Activated T-cell treated with anti-CD3 and anti-CD28 coated beads, Interleukin-2, amount 50 U/mL, for 24 hours (primary cell): Measurements from ENCODE around the gene CEP135.
A peak's percentile ranks its signal among the peaks of the same experiment; 100 is the strongest.

Experiments used
- DNase-seq: peaks from one replicate; pipeline ENCODE4 v3.0.0-alpha.2; 2020
- H3K27ac Mint-ChIP-seq: 2 replicates; pipeline ENCODE4 v1.8.0; 2020; ENCODE audit warnings: mild to moderate bottlenecking, mixed read lengths
- H3K27me3 Mint-ChIP-seq: 2 replicates; pipeline ENCODE4 v1.8.0; 2020; ENCODE audit warnings: mixed read lengths
- H3K36me3 Mint-ChIP-seq: 2 replicates; pipeline ENCODE4 v1.8.0; 2020; ENCODE audit warnings: low read depth, mixed read lengths
- H3K4me1 Mint-ChIP-seq: 2 replicates; pipeline ENCODE4 v1.8.0; 2020; ENCODE audit warnings: low read depth, mixed read lengths
- H3K4me3 Mint-ChIP-seq: 2 replicates; pipeline ENCODE4 v1.8.0; 2020; ENCODE audit warnings: mild to moderate bottlenecking, moderate library complexity, mixed read lengths
- H3K9me3 Mint-ChIP-seq: 2 replicates; pipeline ENCODE4 v1.8.0; 2020; ENCODE audit warnings: mixed read lengths

The CEP135 gene, protein sequence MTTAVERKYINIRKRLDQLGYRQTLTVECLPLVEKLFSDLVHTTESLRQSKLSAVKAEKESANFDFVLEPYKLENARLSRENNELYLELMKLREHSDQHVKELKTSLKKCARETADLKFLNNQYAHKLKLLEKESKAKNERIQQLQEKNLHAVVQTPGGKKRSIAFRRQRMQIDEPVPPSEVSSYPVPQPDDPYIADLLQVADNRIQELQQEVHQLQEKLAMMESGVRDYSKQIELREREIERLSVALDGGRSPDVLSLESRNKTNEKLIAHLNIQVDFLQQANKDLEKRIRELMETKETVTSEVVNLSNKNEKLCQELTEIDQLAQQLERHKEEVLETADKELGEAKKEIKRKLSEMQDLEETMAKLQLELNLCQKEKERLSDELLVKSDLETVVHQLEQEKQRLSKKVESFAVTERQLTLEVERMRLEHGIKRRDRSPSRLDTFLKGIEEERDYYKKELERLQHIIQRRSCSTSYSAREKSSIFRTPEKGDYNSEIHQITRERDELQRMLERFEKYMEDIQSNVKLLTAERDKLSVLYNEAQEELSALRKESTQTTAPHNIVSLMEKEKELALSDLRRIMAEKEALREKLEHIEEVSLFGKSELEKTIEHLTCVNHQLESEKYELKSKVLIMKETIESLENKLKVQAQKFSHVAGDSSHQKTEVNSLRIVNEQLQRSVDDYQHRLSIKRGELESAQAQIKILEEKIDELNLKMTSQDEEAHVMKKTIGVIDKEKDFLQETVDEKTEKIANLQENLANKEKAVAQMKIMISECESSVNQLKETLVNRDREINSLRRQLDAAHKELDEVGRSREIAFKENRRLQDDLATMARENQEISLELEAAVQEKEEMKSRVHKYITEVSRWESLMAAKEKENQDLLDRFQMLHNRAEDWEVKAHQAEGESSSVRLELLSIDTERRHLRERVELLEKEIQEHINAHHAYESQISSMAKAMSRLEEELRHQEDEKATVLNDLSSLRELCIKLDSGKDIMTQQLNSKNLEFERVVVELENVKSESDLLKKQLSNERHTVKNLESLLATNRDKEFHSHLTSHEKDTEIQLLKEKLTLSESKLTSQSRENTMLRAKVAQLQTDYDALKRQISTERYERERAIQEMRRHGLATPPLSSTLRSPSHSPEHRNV

DNA sequence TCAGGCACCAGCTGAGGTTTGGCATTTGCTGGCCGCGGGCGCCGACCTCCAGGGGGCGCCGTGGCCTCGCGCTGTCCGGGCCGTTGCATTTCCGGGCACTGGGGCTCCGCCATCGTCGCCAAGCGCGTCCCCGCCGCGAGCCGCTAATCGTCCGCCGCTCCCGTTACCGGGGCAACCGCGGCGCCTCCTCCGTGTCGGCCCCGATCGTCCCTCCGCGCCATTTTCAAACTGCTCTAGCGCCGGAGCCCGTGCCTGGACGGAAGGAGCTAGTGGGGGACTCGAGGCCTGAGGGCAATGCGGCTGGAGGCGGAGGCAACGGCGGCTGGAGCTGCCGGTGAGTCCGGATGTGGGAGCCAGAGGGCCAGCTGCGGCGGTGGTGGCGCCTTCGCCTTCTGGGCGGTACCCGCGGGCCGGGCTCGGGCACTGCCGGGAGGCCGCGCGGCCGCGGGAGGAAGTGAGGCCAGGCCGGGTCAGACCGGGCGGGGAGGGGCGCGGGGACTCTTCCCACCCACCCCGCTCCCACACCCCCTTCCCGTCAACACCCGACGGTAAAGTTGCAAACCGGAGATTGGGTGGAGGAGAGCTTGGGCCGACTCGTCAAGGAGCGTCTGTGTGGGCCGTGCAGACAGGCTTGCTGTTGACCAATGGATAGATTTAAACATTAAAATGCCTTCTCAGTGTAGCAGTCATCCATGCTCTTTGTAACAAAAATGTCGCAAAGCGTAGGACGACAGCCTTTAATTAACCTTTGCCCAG is at the start of gene CEP135:
Gene CEP135 (plus strand): TSS at position 220 of the 756 bp plus-strand sequence. CDS start 3,186 bp downstream, outside the sequence.
- H3K27me3 Mint-ChIP-seq: no peaks in the 10 kb centered on the region
- peak; percentile 96 for DNase-seq
- peak within 1 kb of the TSS; percentile 86 for H3K4me3 Mint-ChIP-seq
- peaks cover 28% of the 10 kb centered on the region for H3K36me3 Mint-ChIP-seq
- peak within 1 kb of the TSS; percentile 87 for H3K27ac Mint-ChIP-seq
- H3K4me1 Mint-ChIP-seq: peaks cover 47% of the 10 kb centered on the region
- no peaks in the 10 kb centered on the region for H3K9me3 Mint-ChIP-seq

DNA sequence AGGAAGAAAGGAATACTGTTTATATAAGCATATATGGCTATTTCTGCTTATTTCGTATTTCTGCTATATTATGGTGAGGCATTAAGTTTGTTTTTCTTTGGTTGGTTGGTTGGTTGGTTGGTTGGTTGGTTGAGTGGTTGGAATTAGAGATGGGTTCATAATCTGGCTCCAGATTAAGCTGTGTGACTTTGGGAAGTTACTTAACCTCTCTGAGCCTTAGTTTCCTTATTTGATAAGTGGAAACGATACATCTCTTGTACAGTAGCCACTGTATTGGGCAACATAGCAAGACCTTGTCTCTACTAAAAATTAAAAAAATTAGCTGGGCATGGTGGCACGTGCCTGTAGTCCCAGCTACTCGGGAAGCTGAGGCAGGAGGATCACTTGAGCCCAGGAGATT is 46.1 kb upstream of the CEP135 start:
- H3K27ac Mint-ChIP-seq: no peak overlapping the region
- H3K4me3 Mint-ChIP-seq: no peak overlapping the region
- peaks cover 58% of the 10 kb centered on the region for H3K36me3 Mint-ChIP-seq
- H3K9me3 Mint-ChIP-seq: no peaks in the 10 kb centered on the region
- H3K27me3 Mint-ChIP-seq: no peaks in the 10 kb centered on the region
- DNase-seq: no peak
- peaks cover 34% of the 10 kb centered on the region for H3K4me1 Mint-ChIP-seq

DNA sequence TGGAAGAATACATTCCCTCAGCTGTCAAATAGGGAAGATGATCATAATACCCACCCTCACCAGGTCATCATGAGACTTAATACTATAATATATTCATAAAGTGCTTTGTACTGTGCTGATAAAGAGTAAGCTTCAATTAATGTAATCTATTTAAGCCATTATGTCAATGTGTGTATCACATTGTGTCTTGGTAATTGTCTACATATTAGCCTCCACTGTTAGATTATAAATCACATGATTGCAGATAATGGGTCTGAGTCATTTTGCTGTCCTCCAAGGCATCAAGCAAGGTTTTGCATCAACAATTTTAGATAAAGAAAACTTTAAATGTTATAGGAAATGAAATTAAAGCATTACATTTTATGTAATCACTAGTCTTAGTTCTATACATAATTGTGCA is 45.2 kb upstream of the CEP135 start:
- Mint-ChIP-seq H3K4me3 (no peak overlapping the region), H3K27me3 (no peaks in the 10 kb centered on the region), H3K27ac (peak overlapping the region; percentile 12), H3K36me3 (peaks cover 53% of the 10 kb centered on the region), H3K4me1 (peaks cover 37% of the 10 kb centered on the region), H3K9me3 (no peaks in the 10 kb centered on the region)
- DNase-seq: no peak

DNA sequence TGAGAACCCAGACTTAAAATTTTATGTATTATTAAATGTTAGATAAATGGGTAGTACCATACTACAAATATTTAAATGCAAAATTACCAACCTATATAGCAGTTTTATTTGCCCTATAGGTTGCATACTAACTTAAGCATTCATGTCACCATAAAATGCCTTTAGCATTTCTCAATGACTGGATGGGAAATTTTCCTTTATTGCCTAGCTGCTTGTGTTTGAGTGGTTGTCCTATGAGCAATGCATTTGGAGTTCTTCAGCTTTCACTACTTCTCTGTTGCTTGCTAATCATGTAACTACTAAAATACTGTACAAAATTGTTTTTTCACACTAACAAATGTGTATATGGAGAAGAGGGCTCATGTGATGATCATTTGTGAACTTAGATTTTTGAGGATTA is 44.2 kb upstream of the CEP135 start:
- Mint-ChIP-seq H3K4me3 (no peak overlapping the region), H3K36me3 (peaks cover 52% of the 10 kb centered on the region), H3K4me1 (peaks cover 37% of the 10 kb centered on the region), H3K27me3 (no peaks in the 10 kb centered on the region), H3K9me3 (no peaks in the 10 kb centered on the region), H3K27ac (peak overlapping the region; percentile 35)
- DNase-seq: no peak

DNA sequence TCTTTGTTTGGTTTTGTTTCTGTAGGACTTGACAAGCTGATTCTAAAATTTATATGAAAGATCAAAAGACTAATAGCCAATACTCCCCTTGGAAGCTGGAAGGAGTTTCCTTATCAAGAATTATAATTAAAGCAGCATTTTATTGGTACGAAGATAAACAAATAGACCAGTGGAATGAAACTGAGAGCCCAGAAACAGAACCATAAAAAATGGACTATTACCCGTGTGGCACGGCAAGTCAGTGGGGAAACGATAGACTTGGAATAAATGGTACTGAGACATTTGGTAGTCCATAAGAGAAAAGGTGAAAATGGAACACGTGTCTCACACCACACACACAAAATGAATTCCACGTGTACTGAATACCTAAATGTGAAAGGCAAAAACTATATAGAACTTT is 42.4 kb upstream of the CEP135 start:
- Mint-ChIP-seq H3K36me3 (peaks cover 38% of the 10 kb centered on the region), H3K4me3 (no peak overlapping the region), H3K4me1 (peaks cover 37% of the 10 kb centered on the region), H3K27ac (peak overlapping the region; percentile 73), H3K9me3 (no peaks in the 10 kb centered on the region), H3K27me3 (no peaks in the 10 kb centered on the region)
- DNase-seq: no peak

DNA sequence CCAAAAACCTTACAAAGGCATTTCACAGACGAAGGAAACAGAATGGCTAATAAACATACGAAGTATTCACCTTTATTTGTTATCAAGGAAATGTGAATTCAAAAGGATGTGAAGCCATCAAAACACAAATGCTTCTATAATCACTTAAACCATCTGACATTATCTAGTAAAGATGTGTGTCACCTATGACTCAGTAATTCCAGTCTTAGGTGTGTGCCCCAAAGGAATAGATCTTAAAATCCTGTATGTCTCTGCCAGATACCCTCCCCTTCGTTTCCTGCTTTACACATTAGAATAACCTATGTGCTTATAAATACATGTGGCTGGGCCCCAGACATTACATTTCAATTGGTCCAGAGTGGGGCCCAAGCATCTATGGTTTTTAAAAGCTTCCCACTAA is 41.8 kb upstream of the CEP135 start:
- no peaks in the 10 kb centered on the region for H3K27me3 Mint-ChIP-seq
- no peak overlapping the region for H3K4me3 Mint-ChIP-seq
- H3K4me1 Mint-ChIP-seq: peaks cover 37% of the 10 kb centered on the region
- no peak for DNase-seq
- H3K36me3 Mint-ChIP-seq: peaks cover 37% of the 10 kb centered on the region
- peak overlapping the region; percentile 81 for H3K27ac Mint-ChIP-seq
- no peaks in the 10 kb centered on the region for H3K9me3 Mint-ChIP-seq

DNA sequence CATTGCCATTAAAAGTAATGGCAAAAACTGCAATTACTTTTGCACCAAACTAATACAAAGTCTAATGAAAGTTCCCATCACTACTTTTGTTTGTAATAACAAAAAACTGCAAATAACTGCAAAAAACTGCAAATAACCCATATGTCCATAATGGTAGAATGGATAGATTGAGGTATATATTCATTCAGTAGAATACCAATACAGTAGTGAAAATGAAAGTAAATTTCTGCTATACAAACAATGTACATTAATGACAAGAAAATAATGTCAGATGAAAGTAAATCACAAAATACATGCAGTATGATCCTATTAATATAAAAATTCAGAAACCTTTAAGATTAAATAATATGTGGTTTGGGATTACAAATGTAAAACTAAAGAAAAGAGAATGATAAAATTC is 41.3 kb upstream of the CEP135 start:
- Mint-ChIP-seq H3K4me1 (peaks cover 37% of the 10 kb centered on the region), H3K27ac (peak overlapping the region; percentile 81), H3K9me3 (no peaks in the 10 kb centered on the region), H3K4me3 (no peak overlapping the region), H3K27me3 (no peaks in the 10 kb centered on the region), H3K36me3 (peaks cover 32% of the 10 kb centered on the region)
- DNase-seq: no peak

DNA sequence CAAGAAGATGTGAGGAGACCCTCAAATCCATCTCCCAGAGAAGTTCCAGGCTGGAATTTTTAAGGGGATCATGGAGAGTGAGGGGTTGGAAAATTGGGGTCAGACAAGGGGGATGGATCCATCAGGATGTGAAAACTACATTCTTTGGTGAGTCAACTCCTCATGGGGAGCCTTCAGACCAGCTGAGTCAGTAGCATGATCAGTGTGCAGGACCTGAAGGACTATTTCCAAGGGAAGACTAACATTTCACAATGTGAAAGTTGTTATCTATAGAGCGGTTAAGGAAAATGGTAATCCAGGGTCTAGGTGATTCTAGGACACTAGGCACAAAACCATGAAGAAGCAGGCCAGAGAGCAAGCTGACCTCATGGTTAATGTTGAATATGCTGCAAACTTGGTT is 38.6 kb upstream of the CEP135 start:
- peaks cover 24% of the 10 kb centered on the region for H3K4me1 Mint-ChIP-seq
- H3K27ac Mint-ChIP-seq: no peak overlapping the region
- H3K36me3 Mint-ChIP-seq: peaks cover 10% of the 10 kb centered on the region
- no peaks in the 10 kb centered on the region for H3K9me3 Mint-ChIP-seq
- no peak for DNase-seq
- H3K27me3 Mint-ChIP-seq: no peaks in the 10 kb centered on the region
- H3K4me3 Mint-ChIP-seq: no peak overlapping the region

DNA sequence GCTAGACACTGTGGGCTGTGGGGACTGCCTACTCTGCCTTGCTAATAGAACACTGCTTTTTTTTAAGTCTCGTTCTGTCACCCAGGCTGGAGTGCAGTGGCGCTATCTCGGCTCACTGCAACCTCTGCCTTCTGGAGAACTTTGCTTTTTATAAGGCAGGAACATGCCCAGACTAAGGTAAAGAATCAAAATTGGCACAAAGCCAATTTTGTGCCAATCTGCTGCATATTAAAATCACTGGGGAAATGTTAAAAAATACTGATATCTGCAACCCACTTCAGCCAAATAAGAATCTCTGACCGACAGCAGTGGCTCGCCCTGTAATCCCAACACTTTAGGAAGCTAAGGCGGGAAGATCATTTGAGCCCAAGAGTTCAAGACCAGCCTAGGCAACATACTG is 36.5 kb upstream of the CEP135 start:
- Mint-ChIP-seq H3K9me3 (no peaks in the 10 kb centered on the region), H3K4me1 (peaks cover 7% of the 10 kb centered on the region), H3K27me3 (no peaks in the 10 kb centered on the region), H3K36me3 (peaks cover 2% of the 10 kb centered on the region), H3K27ac (no peak overlapping the region), H3K4me3 (no peak overlapping the region)
- no peak for DNase-seq

DNA sequence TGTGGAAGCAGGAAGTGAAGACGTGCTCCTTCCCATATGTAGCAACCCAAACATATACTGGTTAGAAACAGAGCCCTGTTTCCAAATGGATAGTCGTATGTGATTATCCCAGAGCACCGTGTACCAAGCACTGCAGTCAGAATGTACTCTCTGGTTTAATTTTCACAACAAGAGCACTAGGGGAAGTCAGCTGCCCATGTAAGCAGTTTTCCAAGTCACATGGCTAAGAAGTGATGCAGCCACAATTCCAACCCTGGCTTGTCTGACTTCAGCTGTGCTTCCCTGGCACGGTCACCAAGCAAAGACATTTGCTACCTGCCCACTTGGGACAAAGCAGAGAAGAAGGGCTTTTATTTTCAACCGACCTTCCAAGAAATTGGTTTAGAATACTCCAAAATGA is 28.2 kb upstream of the CEP135 start:
- no peaks in the 10 kb centered on the region for H3K9me3 Mint-ChIP-seq
- no peak overlapping the region for H3K27ac Mint-ChIP-seq
- no peaks in the 10 kb centered on the region for H3K36me3 Mint-ChIP-seq
- DNase-seq: no peak
- no peaks in the 10 kb centered on the region for H3K27me3 Mint-ChIP-seq
- no peaks in the 10 kb centered on the region for H3K4me1 Mint-ChIP-seq
- H3K4me3 Mint-ChIP-seq: no peak overlapping the region

DNA sequence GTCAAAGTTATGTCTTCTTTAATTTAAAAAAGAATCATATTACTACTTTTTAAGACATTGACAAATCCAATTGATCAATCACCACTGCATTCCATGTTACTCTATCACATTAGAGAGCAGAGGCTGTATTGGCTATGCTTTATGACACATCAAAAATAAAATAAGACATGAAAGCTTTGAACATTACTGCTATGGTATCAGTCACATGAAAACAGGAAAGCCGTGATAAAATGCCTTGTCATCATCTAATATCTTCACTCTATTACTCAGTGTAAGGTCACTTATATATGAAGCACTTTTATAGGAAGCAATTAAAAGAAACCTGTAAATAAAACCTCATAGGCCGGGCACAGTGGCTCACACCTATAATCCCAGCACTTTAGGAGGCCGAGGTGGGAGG is 27.7 kb upstream of the CEP135 start:
- H3K4me3 Mint-ChIP-seq: no peak overlapping the region
- H3K27ac Mint-ChIP-seq: no peak overlapping the region
- H3K9me3 Mint-ChIP-seq: no peaks in the 10 kb centered on the region
- no peak for DNase-seq
- no peaks in the 10 kb centered on the region for H3K36me3 Mint-ChIP-seq
- no peaks in the 10 kb centered on the region for H3K27me3 Mint-ChIP-seq
- H3K4me1 Mint-ChIP-seq: no peaks in the 10 kb centered on the region

DNA sequence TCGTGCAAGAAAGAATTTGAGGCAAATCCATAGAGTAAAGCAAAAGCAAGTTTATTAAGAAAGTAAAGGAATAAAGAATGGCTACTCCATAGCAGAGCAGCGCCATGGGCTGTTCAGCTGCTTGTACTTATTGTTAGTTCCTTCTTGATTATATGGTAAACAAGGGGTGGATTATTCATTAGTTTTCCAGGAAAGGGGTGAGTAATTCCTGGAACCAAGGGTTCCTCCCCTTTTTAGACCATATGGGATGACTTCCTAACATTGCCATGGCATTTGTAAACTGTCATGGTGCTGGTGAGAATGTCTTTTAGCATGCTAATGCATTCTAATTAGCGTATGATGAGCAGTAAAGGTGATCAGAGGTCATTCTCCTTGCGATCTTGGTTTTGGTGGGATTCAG is 23.5 kb upstream of the CEP135 start:
- H3K36me3 Mint-ChIP-seq: no peaks in the 10 kb centered on the region
- no peaks in the 10 kb centered on the region for H3K4me1 Mint-ChIP-seq
- no peak overlapping the region for H3K27ac Mint-ChIP-seq
- no peak for DNase-seq
- H3K27me3 Mint-ChIP-seq: no peaks in the 10 kb centered on the region
- H3K4me3 Mint-ChIP-seq: no peak overlapping the region
- H3K9me3 Mint-ChIP-seq: peaks cover 5% of the 10 kb centered on the region

DNA sequence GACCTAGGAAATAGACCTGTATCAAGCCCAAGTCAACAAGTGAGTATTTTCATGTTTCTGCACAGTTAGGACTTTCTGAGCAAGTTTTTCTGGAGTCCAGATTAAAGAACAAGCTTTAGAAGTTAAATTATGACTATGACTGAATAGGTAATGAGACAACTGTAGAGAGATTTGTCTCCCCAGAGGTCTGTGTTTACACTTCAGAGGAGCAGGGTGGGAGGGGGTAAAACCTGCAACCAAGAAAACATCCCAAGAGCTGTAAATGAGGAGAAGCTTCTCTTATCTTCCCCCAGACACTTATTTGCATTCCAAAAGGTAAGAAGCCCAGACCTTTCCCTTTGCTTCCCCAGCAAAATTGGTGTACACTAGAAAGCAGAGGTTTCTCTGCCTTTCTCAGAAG is 22.1 kb upstream of the CEP135 start:
- Mint-ChIP-seq H3K27ac (no peak overlapping the region), H3K4me1 (peaks cover 2% of the 10 kb centered on the region), H3K27me3 (no peaks in the 10 kb centered on the region), H3K9me3 (peaks cover 5% of the 10 kb centered on the region), H3K4me3 (no peak overlapping the region), H3K36me3 (no peaks in the 10 kb centered on the region)
- no peak for DNase-seq

DNA sequence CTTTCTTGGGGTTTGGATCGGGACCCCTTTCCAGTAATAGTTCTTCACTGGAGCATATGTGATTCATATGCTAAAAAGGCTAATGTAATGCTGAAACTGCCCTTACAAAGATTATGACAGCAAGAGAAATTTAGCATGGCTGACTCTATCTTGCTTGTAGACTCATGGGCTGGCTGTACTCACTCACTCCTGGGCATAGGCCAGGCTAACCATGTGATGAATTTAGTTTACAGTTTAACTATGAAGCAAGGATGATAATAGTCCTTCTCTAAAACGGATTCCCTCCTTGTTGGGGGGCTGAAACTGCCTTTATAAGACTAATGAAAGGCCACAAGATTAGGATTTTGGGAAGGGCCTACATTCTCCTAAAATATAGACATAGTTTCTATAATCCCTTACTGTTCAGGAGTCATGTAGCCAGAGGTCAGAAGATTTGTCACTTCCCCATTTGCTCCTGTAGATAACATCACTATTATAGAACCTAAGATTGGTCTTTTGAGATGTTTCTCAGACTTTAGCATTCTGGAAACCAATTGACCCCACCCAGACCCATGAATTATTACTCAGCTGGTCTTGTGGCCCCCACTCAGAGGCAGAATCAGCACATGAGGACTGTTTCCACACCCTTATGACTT is 20.8 kb upstream of the CEP135 start:
- Mint-ChIP-seq H3K27ac (no peak overlapping the region), H3K4me3 (no peak overlapping the region), H3K9me3 (peaks cover 5% of the 10 kb centered on the region), H3K36me3 (no peaks in the 10 kb centered on the region), H3K4me1 (peaks cover 2% of the 10 kb centered on the region), H3K27me3 (no peaks in the 10 kb centered on the region)
- no peak for DNase-seq
